ENCODE results near the gene ATP8B4. TPM values are rescaled to one million over a fixed set of nuclear protein-coding genes. Genes with fewer than 3 reads are reported as not detected.

ATP8B4 gene
- total RNA-seq, 2 donors from 2014 or later, result 16.8 to 16.9 TPM

- Histone ChIP-seq H3K27ac (no peak overlapping the region), H3K4me1 (ENCODE audit: control insufficient read depth in 1 of 2, low read depth in 2 of 2) (peaks cover 30 to 44% of the 10 kb centered on the region in 2 donors), H3K9me3 (no peaks in the 10 kb centered on the region), H3K4me3 (no peak overlapping the region), H3K27me3 (replicated peaks; ENCODE audit: insufficient read depth) (no peaks in the 10 kb centered on the region), H3K36me3 (no peaks in the 10 kb centered on the region)
- DNase-seq (ENCODE audit: low spot score), result no peak
- no peak for ATAC-seq (ENCODE audit: insufficient number of reproducible peaks, low FRiP score, low read depth)
- no peak for TF ChIP-seq CTCF (IDR thresholded peaks at IDR 0.05)
These were observed 220.9 kb downstream of the ATP8B4 start for GRCh38 chr15:49898097-49898496.

GRCh38 chr15:49895347-49896223 lies 223.4 kb downstream of the ATP8B4 start:
- H3K4me1 ChIP-seq (ENCODE audit: control insufficient read depth in 1 of 2, low read depth in 2 of 2), result peaks cover 12 to 21% of the 10 kb centered on the region in 2 donors
- no peak overlapping the region for H3K4me3 ChIP-seq
- no peaks in the 10 kb centered on the region for H3K27me3 ChIP-seq (replicated peaks; ENCODE audit: insufficient read depth)
- no peaks in the 10 kb centered on the region for H3K36me3 ChIP-seq
- no peaks in the 10 kb centered on the region for H3K9me3 ChIP-seq
- no peak for TF ChIP-seq CTCF (IDR thresholded peaks at IDR 0.05)
- no peak overlapping the region for H3K27ac ChIP-seq
- DNase-seq (ENCODE audit: low spot score) (no peak), ATAC-seq (ENCODE audit: insufficient number of reproducible peaks, low FRiP score, low read depth) (no peak)

GRCh38 chr15:49890689-49891088 lies 228.3 kb downstream of the ATP8B4 start:
- H3K27ac ChIP-seq, result no peak overlapping the region
- H3K36me3 ChIP-seq, result no peaks in the 10 kb centered on the region
- no peaks in the 10 kb centered on the region for H3K9me3 ChIP-seq
- TF ChIP-seq CTCF (IDR thresholded peaks at IDR 0.05), result no peak
- H3K4me3 ChIP-seq, result no peak overlapping the region
- DNase-seq (ENCODE audit: low spot score) (no peak), ATAC-seq (ENCODE audit: insufficient number of reproducible peaks, low FRiP score, low read depth) (no peak)
- peaks cover 0 to 20% of the 10 kb centered on the region in 2 donors for H3K4me1 ChIP-seq (ENCODE audit: control insufficient read depth in 1 of 2, low read depth in 2 of 2)
- H3K27me3 ChIP-seq (replicated peaks; ENCODE audit: insufficient read depth), result no peaks in the 10 kb centered on the region

- Histone ChIP-seq H3K4me1 (ENCODE audit: control insufficient read depth in 1 of 2, low read depth in 2 of 2) (peaks cover 0 to 20% of the 10 kb centered on the region in 2 donors), H3K4me3 (no peak overlapping the region), H3K9me3 (no peaks in the 10 kb centered on the region), H3K36me3 (no peaks in the 10 kb centered on the region), H3K27ac (no peak overlapping the region), H3K27me3 (replicated peaks; ENCODE audit: insufficient read depth) (no peaks in the 10 kb centered on the region)
- no peak for DNase-seq (ENCODE audit: low spot score)
- no peak for TF ChIP-seq CTCF (IDR thresholded peaks at IDR 0.05)
- ATAC-seq (ENCODE audit: insufficient number of reproducible peaks, low FRiP score, low read depth), result no peak
These were observed 229.5 kb downstream of the ATP8B4 start for GRCh38 chr15:49889536-49889935.

- Histone ChIP-seq H3K36me3 (no peaks in the 10 kb centered on the region), H3K27me3 (replicated peaks; ENCODE audit: insufficient read depth) (no peaks in the 10 kb centered on the region), H3K4me3 (no peak overlapping the region), H3K4me1 (ENCODE audit: control insufficient read depth in 1 of 2, low read depth in 2 of 2) (peaks cover 0 to 20% of the 10 kb centered on the region in 2 donors), H3K9me3 (no peaks in the 10 kb centered on the region), H3K27ac (no peak overlapping the region)
- DNase-seq (ENCODE audit: low spot score) (no peak), ATAC-seq (ENCODE audit: insufficient number of reproducible peaks, low FRiP score, low read depth) (no peak)
- TF ChIP-seq CTCF (IDR thresholded peaks at IDR 0.05), result no peak
These were observed 230.3 kb downstream of the ATP8B4 start for GRCh38 chr15:49888734-49889133.
